ENCODE data around the gene SULT1E1.
"Not testable (repeated sequence)": the region's sequence is repeated elsewhere in the genome, so short reads cannot be mapped to it uniquely, and the experiment has no call there.

SULT1E1 gene

GRCh38 chr4:69838977-69839376 is 21.0 kb downstream of the SULT1E1 start:
- DNase-seq, result no peak

- DNase-seq, result no peak
Measured at GRCh38 chr4:69836287-69836686, 23.7 kb downstream of the SULT1E1 start.

- DNase-seq, result no peak
Measured at GRCh38 chr4:69835766-69836165, 24.2 kb downstream of the SULT1E1 start.

- DNase-seq, result peak; percentile 59
Measured at GRCh38 chr4:69833251-69833650, 26.7 kb downstream of the SULT1E1 start.

- peak; percentile 89 for DNase-seq
Measured at GRCh38 chr4:69832326-69833030, 27.5 kb downstream of the SULT1E1 start.

GRCh38 chr4:69831646-69832325 is 28.2 kb downstream of the SULT1E1 start:
- DNase-seq, result peak; percentile 95

- DNase-seq, result no peak
Measured at GRCh38 chr4:69831270-69831627, 28.7 kb downstream of the SULT1E1 start.

GRCh38 chr4:69830560-69831269 is 29.2 kb downstream of the SULT1E1 start:
- DNase-seq, result peak; percentile 77

- DNase-seq, result no peak
Measured at GRCh38 chr4:69830192-69830559, 29.8 kb downstream of the SULT1E1 start.

GRCh38 chr4:69829678-69830077 is 30.3 kb downstream of the SULT1E1 start:
- DNase-seq, result no peak

GRCh38 chr4:69828828-69829227 is 31.1 kb downstream of the SULT1E1 start:
- DNase-seq, result no peak

GRCh38 chr4:69825056-69825455 is 34.9 kb downstream of the SULT1E1 start:
- DNase-seq, result not testable (repeated sequence)

GRCh38 chr4:69823481-69824186 is 36.3 kb downstream of the SULT1E1 start:
- DNase-seq, result peak; percentile 54

- DNase-seq, result no peak
Measured at GRCh38 chr4:69823048-69823447, 36.9 kb downstream of the SULT1E1 start.

- no peak for DNase-seq
Measured at GRCh38 chr4:69822198-69822597, 37.7 kb downstream of the SULT1E1 start.

- DNase-seq, result no peak
Measured at GRCh38 chr4:69818060-69818639, 41.8 kb downstream of the SULT1E1 start.

GRCh38 chr4:69816236-69816635 is 43.7 kb downstream of the SULT1E1 start:
- no peak for DNase-seq

- no peak for DNase-seq
Measured at GRCh38 chr4:69813628-69814027, 46.3 kb downstream of the SULT1E1 start.

GRCh38 chr4:69811166-69811565 is 48.8 kb downstream of the SULT1E1 start:
- DNase-seq, result peak; percentile 34

- no peak for DNase-seq
Measured at GRCh38 chr4:69800599-69800998, 59.3 kb downstream of the SULT1E1 start.

GRCh38 chr4:69799337-69799736 is 60.6 kb downstream of the SULT1E1 start:
- DNase-seq, result no peak

GRCh38 chr4:69793732-69794131 is 66.2 kb downstream of the SULT1E1 start:
- no peak for DNase-seq
